GM23248 (cell line): ENCODE results near the gene TMEM131.

Experiments
- EZH2 ChIP-seq: fragments of 200-600 bp; sonication (generic); IDR thresholded peaks from 2 replicates; pipeline ENCODE4 v1.6.1; 2018; ENCODE audit warnings: antibody characterized with exemption, mild to moderate bottlenecking; ENCODE audit not compliant: insufficient read depth, poor library complexity, severe bottlenecking
- EZH2phosphoT487 ChIP-seq: fragments of 200-600 bp; sonication (generic); IDR thresholded peaks from 2 replicates; pipeline ENCODE4 v1.6.1; 2018; ENCODE audit warnings: antibody characterized with exemption, moderate library complexity, mild to moderate bottlenecking, low read depth; ENCODE audit not compliant: insufficient read depth

GRCh38 chr2:97910403-97911205, 85.1 kb downstream of the TMEM131 start:
- TF ChIP-seq EZH2: no peak
- TF ChIP-seq EZH2phosphoT487: no peak
